ENCODE results near the gene DNAJC15. TPM values are rescaled to one million over a fixed set of nuclear protein-coding genes. Genes with fewer than 3 reads are reported as not detected.

Gene DNAJC15
- total and polyA plus RNA-seq, 2 donors (not counting 3 experiments of a cell fraction or from before 2014, with no cell fraction given), result 21.8 to 40.8 TPM

DNA sequence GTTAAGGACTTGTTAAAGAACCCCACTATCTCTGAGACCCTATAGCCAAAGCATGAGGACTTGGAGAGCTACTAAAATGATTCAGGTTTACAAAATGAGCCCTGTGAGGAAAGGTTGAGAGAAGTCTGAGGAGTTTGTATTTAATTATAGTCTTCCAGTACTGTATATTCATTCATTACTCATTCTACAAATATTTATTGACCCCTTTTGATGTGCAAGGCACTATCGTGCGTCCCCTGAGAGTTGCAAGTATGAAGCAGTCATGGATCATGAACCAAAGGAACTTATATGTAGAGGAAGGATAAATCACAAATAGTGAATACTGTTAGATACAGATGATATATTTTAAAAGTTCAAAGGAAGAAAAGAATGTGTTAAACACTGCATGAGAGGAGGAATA lies 84.4 kb downstream of the DNAJC15 start:
- no peak for TF ChIP-seq FOS (IDR thresholded peaks at IDR 0.05; ENCODE audit: borderline replicate concordance, insufficient read depth, low read length)
- TF ChIP-seq, protein P1, sequence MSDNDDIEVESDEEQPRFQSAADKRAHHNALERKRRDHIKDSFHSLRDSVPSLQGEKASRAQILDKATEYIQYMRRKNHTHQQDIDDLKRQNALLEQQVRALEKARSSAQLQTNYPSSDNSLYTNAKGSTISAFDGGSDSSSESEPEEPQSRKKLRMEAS (IDR thresholded peaks at IDR 0.05; ENCODE audit: insufficient read depth, insufficient read length), result no peak
- TF ChIP-seq JUN (IDR thresholded peaks at IDR 0.05; ENCODE audit: borderline replicate concordance, insufficient read depth, insufficient read length, low read depth), result no peak
- no peak for TF ChIP-seq MYC (IDR thresholded peaks at IDR 0.05; ENCODE audit: low read depth, low read length)
- TF ChIP-seq EZH2 (IDR thresholded peaks at IDR 0.05; ENCODE audit: borderline replicate concordance, low read depth, low read length, severe bottlenecking), result no peak
- TF ChIP-seq, protein P2, sequence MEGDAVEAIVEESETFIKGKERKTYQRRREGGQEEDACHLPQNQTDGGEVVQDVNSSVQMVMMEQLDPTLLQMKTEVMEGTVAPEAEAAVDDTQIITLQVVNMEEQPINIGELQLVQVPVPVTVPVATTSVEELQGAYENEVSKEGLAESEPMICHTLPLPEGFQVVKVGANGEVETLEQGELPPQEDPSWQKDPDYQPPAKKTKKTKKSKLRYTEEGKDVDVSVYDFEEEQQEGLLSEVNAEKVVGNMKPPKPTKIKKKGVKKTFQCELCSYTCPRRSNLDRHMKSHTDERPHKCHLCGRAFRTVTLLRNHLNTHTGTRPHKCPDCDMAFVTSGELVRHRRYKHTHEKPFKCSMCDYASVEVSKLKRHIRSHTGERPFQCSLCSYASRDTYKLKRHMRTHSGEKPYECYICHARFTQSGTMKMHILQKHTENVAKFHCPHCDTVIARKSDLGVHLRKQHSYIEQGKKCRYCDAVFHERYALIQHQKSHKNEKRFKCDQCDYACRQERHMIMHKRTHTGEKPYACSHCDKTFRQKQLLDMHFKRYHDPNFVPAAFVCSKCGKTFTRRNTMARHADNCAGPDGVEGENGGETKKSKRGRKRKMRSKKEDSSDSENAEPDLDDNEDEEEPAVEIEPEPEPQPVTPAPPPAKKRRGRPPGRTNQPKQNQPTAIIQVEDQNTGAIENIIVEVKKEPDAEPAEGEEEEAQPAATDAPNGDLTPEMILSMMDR (IDR thresholded peaks at IDR 0.05; ENCODE audit: extremely low read depth in 1 of 2, insufficient read depth in 1 of 2, low read depth in 1 of 2, low read length in 2 of 2), result no peak
- TF ChIP-seq GATA2 (IDR thresholded peaks at IDR 0.05; ENCODE audit: insufficient read depth, insufficient read length, low read depth, low read length), result no peak
- no peak for TF ChIP-seq POLR2A (IDR thresholded peaks at IDR 0.05; ENCODE audit: low read depth, low read length)
- no peak for TF ChIP-seq POLR2AphosphoS5 (IDR thresholded peaks at IDR 0.05; ENCODE audit: insufficient read depth, low read depth, low read length)
- ChIA-PET POLR2A (no interaction called here), CTCF (no interaction called here)
- intact Hi-C loops (cut with micrococcal nuclease) (no loop called here), dilution Hi-C loops (cut with MboI; ENCODE audit: extremely low pct_ligation_motif_present, low sequenced_read_pairs) (no loop called here)
- DNase-seq (ENCODE audit: low read depth, low spot score) (no peak), FAIRE-seq (no peak)
- H4K20me1 ChIP-seq (replicated peaks; ENCODE audit: control insufficient read depth, extremely low read depth, insufficient read depth, low read length), result no peaks in the 10 kb centered on the region
- H3K9me3 ChIP-seq (replicated peaks; ENCODE audit: control insufficient read depth, insufficient read depth, low read length), result no peaks in the 10 kb centered on the region
- H3K4me2 ChIP-seq (ENCODE audit: insufficient read depth, low read length), result no peak overlapping the region
- H3K79me2 ChIP-seq (ENCODE audit: control insufficient read depth, insufficient read depth, low read length), result peaks cover 4% of the 10 kb centered on the region
- BruUV-seq (replicated peaks), result no TSS peak
- H3K4me3 ChIP-seq (replicated peaks in 1 of 3; ENCODE audit: insufficient read depth in 1 of 3, low read depth in 1 of 3, low read length in 3 of 3), result no peak overlapping the region
- H3K4me1 ChIP-seq (ENCODE audit: control insufficient read depth, extremely low read depth, insufficient read depth, low read length), result no peaks in the 10 kb centered on the region
- H3K9me1 ChIP-seq (replicated peaks; ENCODE audit: control insufficient read depth, extremely low read depth, insufficient read depth, low read length), result no peaks in the 10 kb centered on the region
- no peaks in the 10 kb centered on the region for H3K36me3 ChIP-seq (ENCODE audit: control insufficient read depth in 2 of 2, extremely low read depth in 1 of 2, insufficient read depth in 2 of 2, low read length in 2 of 2)
- no peaks in the 10 kb centered on the region for H3K27me3 ChIP-seq (ENCODE audit: control insufficient read depth in 2 of 2, insufficient read depth in 2 of 2, low read length in 2 of 2)
- H3K27ac ChIP-seq (ENCODE audit: insufficient read depth, low read depth, low read length), result no peak overlapping the region
- H3K9ac ChIP-seq (replicated peaks; ENCODE audit: extremely low read depth, insufficient read depth, low read length), result no peak overlapping the region
- H2AFZ ChIP-seq (ENCODE audit: low read depth, low read length), result no peak overlapping the region
